H1 (cell line): ENCODE data around the gene OR2A42. TPM values are rescaled to one million over a fixed set of nuclear protein-coding genes. Genes with fewer than 3 reads are reported as not detected.
A peak's percentile ranks its signal among the peaks of the same experiment; 100 is the strongest.
"Not testable (repeated sequence)": the region's sequence is repeated elsewhere in the genome, so short reads cannot be mapped to it uniquely, and the experiment has no call there.

ENCODE experiments used
- CTCF ChIA-PET: fragments of 300-600 bp; sonication (Branson Sonifier 250); formaldehyde crosslinking; loops from one replicate; lab custom pipeline; 2021; ENCODE audit not compliant: partially characterized antibody; lab: Charles Lee
- POLR2A ChIA-PET: fragments of 300-600 bp; sonication (Branson Sonifier 250); formaldehyde crosslinking; loops from one replicate; lab custom pipeline; 2021; ENCODE audit warnings: inconsistent platforms; ENCODE audit not compliant: partially characterized antibody; lab: Charles Lee
- DNase-seq, 2 experiments: peaks; one replicate each; pipeline versions ENCODE4 v3.0.0 to v3.0.0-alpha.2; 2010 to 2022; ENCODE audit warnings: low spot score in 2 of 2, low read depth in 1 of 2, mixed read lengths in 1 of 2
- FAIRE-seq: peaks from 2 replicates; lab custom pipeline; 2011; peaks lifted over from hg19 to GRCh38; lab: Jason Lieb, UNC
- H2AFZ ChIP-seq: 2 replicates; pipeline ENCODE4 v1.8.1; 2012; ENCODE audit warnings: low read length, inconsistent platforms
- H2AK5ac ChIP-seq: 2 replicates; pipeline ENCODE4 v1.6.1; 2013; ENCODE audit warnings: low read depth, low read length
- H2BK120ac ChIP-seq: replicated peaks from 2 replicates; pipeline ENCODE3; 2013; ENCODE audit warnings: low read depth, low read length, inconsistent platforms
- H2BK12ac ChIP-seq: 2 replicates; pipeline ENCODE4 v1.6.1; 2013; ENCODE audit warnings: low read depth, low read length
- H2BK15ac ChIP-seq: 2 replicates; pipeline ENCODE4 v1.6.1; 2013; ENCODE audit warnings: low read length
- H2BK20ac ChIP-seq: 2 replicates; pipeline ENCODE4 v1.6.1; 2013; ENCODE audit warnings: low read length
- H2BK5ac ChIP-seq: 2 replicates; pipeline ENCODE4 v1.6.1; 2013; ENCODE audit warnings: low read depth, low read length
- H3K14ac ChIP-seq: 2 replicates; pipeline ENCODE4 v1.6.1; 2013; ENCODE audit warnings: inconsistent platforms; ENCODE audit not compliant: insufficient read length
- H3K18ac ChIP-seq: 2 replicates; pipeline ENCODE4 v1.6.1; 2013; ENCODE audit warnings: low read length; ENCODE audit errors: extremely low read depth
- H3K23ac ChIP-seq: 2 replicates; pipeline ENCODE4 v1.6.1; 2013; ENCODE audit warnings: inconsistent platforms; ENCODE audit not compliant: insufficient read length
- H3K23me2 ChIP-seq: 2 replicates; pipeline ENCODE4 v1.6.1; 2013; ENCODE audit warnings: low read depth, low read length
- H3K27ac ChIP-seq: 2 replicates; pipeline ENCODE4 v1.6.1; 2011; ENCODE audit warnings: low read depth, low read length, inconsistent platforms
- H3K27me3 ChIP-seq, 4 experiments: replicated peaks in 1 of 4; 1 replicate in 1 of 4; 2 replicates in 3 of 4; pipeline versions ENCODE4 v1.6.1 to v1.8.1; 2011 to 2013; ENCODE audit warnings: low read length in 3 of 4, mild to moderate bottlenecking in 3 of 4, inconsistent platforms in 2 of 4, mixed read lengths in 2 of 4, moderate library complexity in 1 of 4; ENCODE audit not compliant: control insufficient read depth in 3 of 4, insufficient read depth in 3 of 4; ENCODE audit errors: extremely low read depth in 1 of 4
- H3K36me3 ChIP-seq, 4 experiments: 2 replicates each; pipeline versions ENCODE4 v1.6.1 to v1.8.1; 2011 to 2013; ENCODE audit warnings: mild to moderate bottlenecking in 4 of 4, low read length in 3 of 4, moderate library complexity in 2 of 4, control low read depth in 1 of 4, inconsistent platforms in 1 of 4; ENCODE audit not compliant: insufficient read depth in 4 of 4, control insufficient read depth in 2 of 4
- H3K4ac ChIP-seq: replicated peaks from 2 replicates; pipeline ENCODE3; 2013; ENCODE audit warnings: low read length, low read depth, mixed read lengths, inconsistent platforms; ENCODE audit not compliant: insufficient read length
- H3K4me1 ChIP-seq, 4 experiments: replicated peaks in 1 of 4; 1 replicate in 1 of 4; 2 replicates in 3 of 4; pipeline versions ENCODE4 v1.6.1 to v1.8.1; 2011 to 2013; ENCODE audit warnings: low read length in 3 of 4, inconsistent platforms in 2 of 4, mixed read lengths in 1 of 4; ENCODE audit not compliant: insufficient read depth in 4 of 4, control insufficient read depth in 3 of 4
- H3K4me2 ChIP-seq, 2 experiments: 2 replicates each; pipeline versions ENCODE4 v1.6.1 to v1.8.1; 2011 to 2013; ENCODE audit warnings: low read depth in 2 of 2, low read length in 2 of 2, control low read depth in 1 of 2, inconsistent platforms in 1 of 2, mild to moderate bottlenecking in 1 of 2; ENCODE audit not compliant: insufficient read depth in 1 of 2
- H3K4me3 ChIP-seq, 4 experiments: fragments of 200-600, 300-600 bp in 1 of 4; sonication (generic), shearing (Covaris generic), sonication (Bioruptor Twin) in 1 of 4; 2 replicates each; pipeline versions ENCODE4 v1.5.1 to v1.8.1; 2011 to 2016; ENCODE audit warnings: low read length in 4 of 4, low read depth in 3 of 4, control low read depth in 2 of 4, inconsistent platforms in 2 of 4, mild to moderate bottlenecking in 2 of 4, mixed read lengths in 1 of 4, moderate library complexity in 1 of 4; ENCODE audit not compliant: insufficient read depth in 2 of 4; ENCODE audit errors: extremely low read depth in 1 of 4
- H3K56ac ChIP-seq: replicated peaks from 2 replicates; pipeline ENCODE3; 2013; ENCODE audit warnings: low read depth, mild to moderate bottlenecking, mixed read lengths, low read length, inconsistent platforms; ENCODE audit not compliant: insufficient read length
- H3K79me1 ChIP-seq: 2 replicates; pipeline ENCODE4 v1.6.1; 2013; ENCODE audit warnings: low read depth, low read length, control low read depth
- H3K79me2 ChIP-seq, 2 experiments: 2 replicates each; pipeline versions ENCODE4 v1.6.1 to v1.8.1; 2012 to 2013; ENCODE audit warnings: low read length in 2 of 2, mild to moderate bottlenecking in 2 of 2, inconsistent platforms in 1 of 2; ENCODE audit not compliant: insufficient read depth in 2 of 2, control insufficient read depth in 1 of 2
- H3K9ac ChIP-seq, 4 experiments: replicated peaks in 1 of 4; 1 replicate in 1 of 4; 2 replicates in 3 of 4; pipeline versions ENCODE4 v1.6.1 to v1.8.1; 2011 to 2013; ENCODE audit warnings: low read depth in 3 of 4, low read length in 3 of 4, control low read depth in 2 of 4, mild to moderate bottlenecking in 2 of 4, moderate library complexity in 2 of 4, inconsistent platforms in 1 of 4; ENCODE audit errors: extremely low read depth in 1 of 4
- H3K9me3 ChIP-seq, 2 experiments: 2 replicates each; pipeline versions ENCODE4 v1.6.1 to v1.8.1; 2012 to 2013; ENCODE audit warnings: mild to moderate bottlenecking in 2 of 2, moderate library complexity in 2 of 2, control low read depth in 1 of 2, inconsistent platforms in 1 of 2, low read depth in 1 of 2, low read length in 1 of 2, mixed read lengths in 1 of 2; ENCODE audit not compliant: insufficient read depth in 2 of 2
- H4K20me1 ChIP-seq, 2 experiments: replicated peaks in 1 of 2; 2 replicates each; pipeline versions ENCODE3 to v1.8.1; 2011 to 2013; ENCODE audit warnings: inconsistent platforms in 2 of 2, low read length in 2 of 2, mild to moderate bottlenecking in 1 of 2; ENCODE audit not compliant: insufficient read depth in 2 of 2, control insufficient read depth in 1 of 2
- H4K5ac ChIP-seq: 2 replicates; pipeline ENCODE4 v1.6.1; 2013; ENCODE audit warnings: low read length, low read depth, mixed read lengths, inconsistent platforms; ENCODE audit not compliant: insufficient read length
- H4K8ac ChIP-seq: 2 replicates; pipeline ENCODE4 v1.8.0; 2013; ENCODE audit warnings: mild to moderate bottlenecking, moderate library complexity, low read length, inconsistent platforms; ENCODE audit not compliant: insufficient read depth; ENCODE audit errors: extremely low read depth
- H4K91ac ChIP-seq: replicated peaks from 2 replicates; pipeline ENCODE3; 2013; ENCODE audit warnings: low read length, mixed read lengths, inconsistent platforms; ENCODE audit not compliant: insufficient read length
- WGBS, 2 experiments: shearing (Covaris generic) in 1 of 2; methylation state at CpG; one replicate each; pipeline versions ENCODE4 v1.1.6 to v1.1.7; 2013 to 2015; ENCODE audit warnings: low lambda C conversion rate in 2 of 2, mixed read lengths in 2 of 2, inconsistent platforms in 1 of 2, low coverage in 1 of 2, missing lambda C conversion rate in 1 of 2; ENCODE audit not compliant: insufficient replicate concordance in 2 of 2, insufficient coverage in 1 of 2, insufficient read length in 1 of 2; ENCODE audit errors: extremely low coverage in 1 of 2, missing lambda C conversion rate in 1 of 2; 5-methylcytosine and 5-hydroxymethylcytosine counted together
- polyA plus RNA-seq, 7 experiments: library from polyadenylated mRNA; depleted of rRNA in 3 of 7; stranded (reverse) in 5 of 7; unstranded in 2 of 7; fragments of >200 nt in 5 of 7; fragments of 200-250 nt in 2 of 7; gene quantifications; 1 replicate in 5 of 7; 2 replicates in 1 of 7; 4 replicates in 1 of 7; pipeline versions ENCODE4 v1.2.1 to v1.2.3, GENCODE V29; 2011 to 2013; ENCODE audit warnings: missing spikeins in 2 of 7, mixed read lengths in 2 of 7
- total RNA-seq: library from RNA; stranded (reverse); fragmentation: NEBNext Ultra II Directional; extraction: Animal tissue kit (Norgen Biotek cat#: 25700); gene quantifications from 2 replicates; pipeline ENCODE4 v1.2.1, GENCODE V29; 2021

OR2A42 gene
- total and polyA plus RNA-seq, 2 of the 8 experiments (the other 6 are each of a cell fraction or from before 2014, with no cell fraction given) = not detected

DNA sequence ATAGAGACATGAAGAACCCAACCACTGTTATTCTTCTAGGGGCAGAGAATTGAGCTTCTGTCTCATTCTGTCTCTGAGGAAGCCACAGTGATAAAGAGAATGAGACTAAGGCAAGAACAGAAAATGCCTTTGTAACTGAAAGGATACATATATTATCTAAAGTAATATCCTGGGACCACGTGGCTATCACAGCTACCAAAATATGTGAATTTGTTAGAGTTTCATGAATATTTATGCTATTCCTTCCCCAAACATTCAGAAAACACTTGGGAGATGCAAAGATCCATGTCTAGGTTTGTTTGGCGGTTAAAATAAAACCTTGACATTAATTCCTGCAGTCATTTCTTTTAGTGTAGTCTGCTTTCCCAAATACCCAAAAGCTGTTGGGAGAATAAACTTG lies 22.7 kb upstream of the OR2A42 start:
- H3K27me3 ChIP-seq, H3K4me3 ChIP-seq, H4K91ac ChIP-seq, H2BK12ac ChIP-seq, H4K5ac ChIP-seq, H3K18ac ChIP-seq, CTCF ChIA-PET, DNase-seq, H3K4me2 ChIP-seq, H2BK120ac ChIP-seq, H3K79me1 ChIP-seq, H2BK15ac ChIP-seq, H4K8ac ChIP-seq, H4K20me1 ChIP-seq, H3K36me3 ChIP-seq, H3K79me2 ChIP-seq, H2AFZ ChIP-seq, H3K4ac ChIP-seq, H3K9ac ChIP-seq, H3K23me2 ChIP-seq, H2BK20ac ChIP-seq, H3K14ac ChIP-seq, POLR2A ChIA-PET, H3K23ac ChIP-seq, H2BK5ac ChIP-seq, H3K9me3 ChIP-seq, H2AK5ac ChIP-seq, H3K27ac ChIP-seq, H3K4me1 ChIP-seq, H3K56ac ChIP-seq: not testable (repeated sequence)
- FAIRE-seq = peak; percentile 45
- no CpG with 5 or more reads among the region's 2 CpGs for WGBS, 2 experiments

- H3K9ac ChIP-seq, H3K23me2 ChIP-seq, H2BK120ac ChIP-seq, H4K5ac ChIP-seq, H3K4me1 ChIP-seq, H3K79me1 ChIP-seq, H3K4me2 ChIP-seq, H3K9me3 ChIP-seq, FAIRE-seq, CTCF ChIA-PET, H3K18ac ChIP-seq, H3K4me3 ChIP-seq, H2BK5ac ChIP-seq, H3K79me2 ChIP-seq, H3K36me3 ChIP-seq, H2AFZ ChIP-seq, H4K91ac ChIP-seq, H2BK12ac ChIP-seq, H3K27ac ChIP-seq, H3K56ac ChIP-seq, H2BK15ac ChIP-seq, H3K4ac ChIP-seq, DNase-seq, H3K14ac ChIP-seq, H4K8ac ChIP-seq, H4K20me1 ChIP-seq, H2AK5ac ChIP-seq, POLR2A ChIA-PET, H3K27me3 ChIP-seq, H3K23ac ChIP-seq, H2BK20ac ChIP-seq: not testable (repeated sequence)
- WGBS, 2 experiments = no CpG with 5 or more reads among the region's 14 CpGs
Measured at GRCh38 chr7:144259067-144259466, 19.7 kb upstream of the OR2A42 start.
